Neuronal stem cell (in vitro differentiated cells): Measurements from ENCODE around the gene DLG2.

ENCODE experiments used
- DNase-seq: peaks from one replicate; pipeline ENCODE4 v3.0.0-alpha.2; 2013; ENCODE audit warnings: low spot score
- H2AFZ ChIP-seq: one replicate; pipeline ENCODE4 v1.6.1; 2013; ENCODE audit warnings: mild to moderate bottlenecking, low read length, inconsistent platforms
- H2AK5ac ChIP-seq: 2 replicates; pipeline ENCODE4 v1.6.1; 2013; ENCODE audit warnings: low read depth, mild to moderate bottlenecking, inconsistent platforms, low read length, moderate library complexity, mixed read lengths
- H2BK120ac ChIP-seq: 2 replicates; pipeline ENCODE4 v1.6.1; 2013; ENCODE audit warnings: low read depth, mild to moderate bottlenecking, inconsistent platforms, low read length, moderate library complexity, mixed read lengths
- H2BK12ac ChIP-seq: one replicate; pipeline ENCODE4 v1.6.1; 2013; ENCODE audit warnings: low read length, inconsistent platforms
- H2BK15ac ChIP-seq: 2 replicates; pipeline ENCODE4 v1.6.1; 2013; ENCODE audit warnings: mild to moderate bottlenecking, low read length, inconsistent platforms, mixed read lengths
- H2BK5ac ChIP-seq: one replicate; pipeline ENCODE4 v1.6.1; 2013; ENCODE audit warnings: inconsistent platforms, mild to moderate bottlenecking, low read length, moderate library complexity
- H3K14ac ChIP-seq: one replicate; pipeline ENCODE4 v1.6.1; 2013; ENCODE audit warnings: low read length, inconsistent platforms
- H3K18ac ChIP-seq: 2 replicates; pipeline ENCODE4 v1.6.1; 2013; ENCODE audit warnings: low read length, inconsistent platforms
- H3K23ac ChIP-seq: 2 replicates; pipeline ENCODE4 v1.6.1; 2013; ENCODE audit warnings: low read depth, mild to moderate bottlenecking, mixed read lengths, low read length, inconsistent platforms; ENCODE audit not compliant: poor library complexity
- H3K27ac ChIP-seq: replicated peaks from 3 replicates; pipeline ENCODE4 v1.5.1; 2013; ENCODE audit warnings: low read length, inconsistent platforms
- H3K27me3 ChIP-seq, 3 experiments: 2 replicates each; pipeline ENCODE4 v1.6.1; 2013; ENCODE audit warnings: low read length in 3 of 3, mild to moderate bottlenecking in 2 of 3, inconsistent platforms in 1 of 3, low read depth in 1 of 3, mixed read lengths in 1 of 3, moderate library complexity in 1 of 3; ENCODE audit not compliant: control insufficient read depth in 3 of 3, insufficient read depth in 3 of 3
- H3K36me3 ChIP-seq, 2 donors: replicated peaks in 1 of 2; 2 replicates each; pipeline ENCODE4 v1.6.1; 2013; ENCODE audit warnings: low read length in 2 of 2; ENCODE audit not compliant: control insufficient read depth in 2 of 2, insufficient read depth in 2 of 2
- H3K4ac ChIP-seq: 2 replicates; pipeline ENCODE4 v1.6.1; 2013; ENCODE audit warnings: inconsistent platforms, mild to moderate bottlenecking, low read length, moderate library complexity
- H3K4me1 ChIP-seq, 2 donors: 1 replicate in 1 of 2; 2 replicates in 1 of 2; pipeline ENCODE4 v1.6.1; 2013; ENCODE audit warnings: low read length in 2 of 2, low read depth in 1 of 2; ENCODE audit not compliant: control insufficient read depth in 2 of 2, insufficient read depth in 1 of 2
- H3K4me2 ChIP-seq: one replicate; pipeline ENCODE4 v1.6.1; 2013; ENCODE audit warnings: mild to moderate bottlenecking, low read length, inconsistent platforms; ENCODE audit not compliant: insufficient read depth, poor library complexity, severe bottlenecking
- H3K4me3 ChIP-seq, 2 donors: 2 replicates each; pipeline ENCODE4 v1.5.1; 2013; ENCODE audit warnings: low read length in 2 of 2, mild to moderate bottlenecking in 2 of 2, inconsistent platforms in 1 of 2, moderate library complexity in 1 of 2
- H3K79me1 ChIP-seq: one replicate; pipeline ENCODE4 v1.6.1; 2013; ENCODE audit warnings: low read depth, mild to moderate bottlenecking, inconsistent platforms, low read length, moderate library complexity
- H3K9ac ChIP-seq: one replicate; pipeline ENCODE4 v1.6.1; 2013; ENCODE audit warnings: mild to moderate bottlenecking, low read depth, low read length, inconsistent platforms; ENCODE audit not compliant: poor library complexity
- H3K9me3 ChIP-seq, 2 donors: replicated peaks in 1 of 2; 2 replicates each; pipeline versions ENCODE3 to v1.6.1; 2013; ENCODE audit warnings: low read length in 2 of 2, mild to moderate bottlenecking in 2 of 2, inconsistent platforms in 1 of 2, low read depth in 1 of 2, mixed read lengths in 1 of 2, moderate library complexity in 1 of 2; ENCODE audit not compliant: control insufficient read depth in 2 of 2, insufficient read depth in 1 of 2
- H4K8ac ChIP-seq: one replicate; pipeline ENCODE4 v1.6.1; 2013; ENCODE audit warnings: low read depth, mild to moderate bottlenecking, inconsistent platforms, low read length, moderate library complexity
- H4K91ac ChIP-seq: one replicate; pipeline ENCODE4 v1.6.1; 2013; ENCODE audit warnings: low read length, low read depth, mild to moderate bottlenecking, inconsistent platforms; ENCODE audit not compliant: poor library complexity
- WGBS, 2 donors: extraction: QIAGEN DNeasy Blood & Tissue Kit; methylation state at CpG; one replicate each; pipeline ENCODE4 v1.1.7; 2013; ENCODE audit warnings: missing lambda C conversion rate in 2 of 2, mixed read lengths in 1 of 2; ENCODE audit not compliant: insufficient read length in 2 of 2, insufficient replicate concordance in 1 of 2; ENCODE audit errors: extremely low coverage in 2 of 2; 5-methylcytosine and 5-hydroxymethylcytosine counted together

Gene DLG2

GRCh38 chr11:83663988-83664387 is 1963.2 kb downstream of the DLG2 start:
- H4K91ac ChIP-seq: no peak overlapping the region
- no CpG with 5 or more reads among the region's 4 CpGs for WGBS, 2 donors
- no peak overlapping the region for H3K4me3 ChIP-seq
- no peaks in the 10 kb centered on the region for H3K36me3 ChIP-seq
- no peak overlapping the region for H3K18ac ChIP-seq
- H3K14ac ChIP-seq: no peak overlapping the region
- no peak overlapping the region for H2BK15ac ChIP-seq
- no peak overlapping the region for H2AK5ac ChIP-seq
- no peak overlapping the region for H3K23ac ChIP-seq
- no peak overlapping the region for H3K27ac ChIP-seq
- H3K4me1 ChIP-seq: peaks cover 6 to 7% of the 10 kb centered on the region in 2 donors
- H3K9me3 ChIP-seq: no peaks in the 10 kb centered on the region
- no peak overlapping the region for H4K8ac ChIP-seq
- H2BK120ac ChIP-seq: no peak overlapping the region
- no peak overlapping the region for H2BK12ac ChIP-seq
- H3K9ac ChIP-seq: no peak overlapping the region
- no peak overlapping the region for H2BK5ac ChIP-seq
- DNase-seq: no peak
- H3K27me3 ChIP-seq: no peaks in the 10 kb centered on the region
- no peak overlapping the region for H3K4me2 ChIP-seq
- no peaks in the 10 kb centered on the region for H3K79me1 ChIP-seq
- H3K4ac ChIP-seq: no peak overlapping the region
- H2AFZ ChIP-seq: no peak overlapping the region

- Histone ChIP-seq H3K4ac (no peak overlapping the region), H3K9me3 (no peaks in the 10 kb centered on the region), H2AFZ (no peak overlapping the region), H4K91ac (no peak overlapping the region), H3K4me1 (peaks cover 6 to 7% of the 10 kb centered on the region in 2 donors), H2BK12ac (no peak overlapping the region), H2BK120ac (no peak overlapping the region), H3K36me3 (no peaks in the 10 kb centered on the region), H3K9ac (no peak overlapping the region), H3K18ac (no peak overlapping the region), H3K27me3 (no peaks in the 10 kb centered on the region), H3K27ac (no peak overlapping the region), H3K79me1 (no peaks in the 10 kb centered on the region), H3K23ac (no peak overlapping the region), H4K8ac (no peak overlapping the region), H2BK5ac (no peak overlapping the region), H2BK15ac (no peak overlapping the region), H3K4me3 (no peak overlapping the region), H3K14ac (no peak overlapping the region), H3K4me2 (no peak overlapping the region), H2AK5ac (no peak overlapping the region)
- no CpG with 5 or more reads among the region's 3 CpGs for WGBS, 2 donors
- DNase-seq: no peak
Measured at GRCh38 chr11:83663446-83663845, 1963.7 kb downstream of the DLG2 start.

GRCh38 chr11:83662494-83662893 is 1964.7 kb downstream of the DLG2 start:
- Histone ChIP-seq H3K36me3 (no peaks in the 10 kb centered on the region), H4K91ac (no peak overlapping the region), H2BK5ac (no peak overlapping the region), H3K4me3 (no peak overlapping the region), H2BK15ac (no peak overlapping the region), H3K23ac (no peak overlapping the region), H4K8ac (no peak overlapping the region), H3K4me1 (peaks cover 6 to 7% of the 10 kb centered on the region in 2 donors), H2BK120ac (no peak overlapping the region), H3K4ac (no peak overlapping the region), H3K14ac (no peak overlapping the region), H2AFZ (peak overlapping the region; percentile 11), H3K27ac (no peak overlapping the region), H3K4me2 (no peak overlapping the region), H2BK12ac (no peak overlapping the region), H3K79me1 (no peaks in the 10 kb centered on the region), H3K27me3 (no peaks in the 10 kb centered on the region), H2AK5ac (peak overlapping the region; percentile 32), H3K9ac (no peak overlapping the region), H3K18ac (no peak overlapping the region), H3K9me3 (no peaks in the 10 kb centered on the region)
- DNase-seq: no peak
- no CpG with 5 or more reads among the region's 1 CpG for WGBS, 2 donors

GRCh38 chr11:83661491-83662350 is 1965.4 kb downstream of the DLG2 start:
- Histone ChIP-seq H2AFZ (peak overlapping the region; percentile 39), H3K27me3 (no peaks in the 10 kb centered on the region), H2AK5ac (no peak overlapping the region), H4K8ac (no peak overlapping the region), H2BK120ac (no peak overlapping the region), H3K4me3 (no peak overlapping the region), H3K36me3 (no peaks in the 10 kb centered on the region), H3K9me3 (no peaks in the 10 kb centered on the region), H4K91ac (no peak overlapping the region), H2BK15ac (no peak overlapping the region), H2BK5ac (no peak overlapping the region), H3K27ac (no peak overlapping the region), H3K9ac (no peak overlapping the region), H3K18ac (no peak overlapping the region), H3K4me2 (no peak overlapping the region), H3K4ac (no peak overlapping the region), H3K4me1 (peaks cover 6 to 7% of the 10 kb centered on the region in 2 donors), H3K14ac (no peak overlapping the region), H2BK12ac (no peak overlapping the region), H3K79me1 (no peaks in the 10 kb centered on the region), H3K23ac (no peak overlapping the region)
- no CpG with 5 or more reads among the region's 4 CpGs for WGBS, 2 donors
- no peak for DNase-seq
